ENCODE measurements around the gene IL21R. TPM values are rescaled to one million over a fixed set of nuclear protein-coding genes. Genes with fewer than 3 reads are reported as not detected.
A peak's percentile ranks its signal among the peaks of the same experiment; 100 is the strongest.

IL21R gene
- total and polyA plus RNA-seq, 10 of the 15 experiments (the other 5 are each of a cell fraction or from before 2014, with no cell fraction given): 5.3 to 138 (median 82.5) TPM

GRCh38 chr16:27374804-27375425 is 27.1 kb upstream of the IL21R start (continued):
- TF ChIP-seq RELB (IDR thresholded peaks at IDR 0.05; ENCODE audit: low read depth): peak; percentile 83
- no peak for TF ChIP-seq NKRF (conservative IDR thresholded peaks at IDR 0.05)
- TF ChIP-seq USF2 (IDR thresholded peaks at IDR 0.05; ENCODE audit: borderline replicate concordance, low read depth, low read length): peak; percentile 94
- 0 out of 2 replicates have a peak, but pooled peaks have one; percentile 45 for TF ChIP-seq GATAD2B (conservative IDR thresholded peaks at IDR 0.05; ENCODE audit: low read depth)
- TF ChIP-seq ASH2L (IDR thresholded peaks at IDR 0.05; ENCODE audit: borderline replicate concordance, low read depth): no peak
- no peak for TF ChIP-seq PRDM15 (CRISPR knock-in tag; IDR thresholded peaks at IDR 0.05)
- TF ChIP-seq REST (IDR thresholded peaks at IDR 0.05; ENCODE audit: low read depth, low read length): no peak
- no peak for TF ChIP-seq BMI1 (IDR thresholded peaks at IDR 0.05; ENCODE audit: borderline replicate concordance)
- TF ChIP-seq SKIL (IDR thresholded peaks at IDR 0.05; ENCODE audit: low read depth, poor library complexity, severe bottlenecking): peak; percentile 59
